Measurements from ENCODE around the gene CTSD. TPM values are rescaled to one million over a fixed set of nuclear protein-coding genes. Genes with fewer than 3 reads are reported as not detected.

CTSD gene
- polyA plus RNA-seq, 1 of the 3 experiments (the other 2 are of a cell fraction): 187 TPM

DNA sequence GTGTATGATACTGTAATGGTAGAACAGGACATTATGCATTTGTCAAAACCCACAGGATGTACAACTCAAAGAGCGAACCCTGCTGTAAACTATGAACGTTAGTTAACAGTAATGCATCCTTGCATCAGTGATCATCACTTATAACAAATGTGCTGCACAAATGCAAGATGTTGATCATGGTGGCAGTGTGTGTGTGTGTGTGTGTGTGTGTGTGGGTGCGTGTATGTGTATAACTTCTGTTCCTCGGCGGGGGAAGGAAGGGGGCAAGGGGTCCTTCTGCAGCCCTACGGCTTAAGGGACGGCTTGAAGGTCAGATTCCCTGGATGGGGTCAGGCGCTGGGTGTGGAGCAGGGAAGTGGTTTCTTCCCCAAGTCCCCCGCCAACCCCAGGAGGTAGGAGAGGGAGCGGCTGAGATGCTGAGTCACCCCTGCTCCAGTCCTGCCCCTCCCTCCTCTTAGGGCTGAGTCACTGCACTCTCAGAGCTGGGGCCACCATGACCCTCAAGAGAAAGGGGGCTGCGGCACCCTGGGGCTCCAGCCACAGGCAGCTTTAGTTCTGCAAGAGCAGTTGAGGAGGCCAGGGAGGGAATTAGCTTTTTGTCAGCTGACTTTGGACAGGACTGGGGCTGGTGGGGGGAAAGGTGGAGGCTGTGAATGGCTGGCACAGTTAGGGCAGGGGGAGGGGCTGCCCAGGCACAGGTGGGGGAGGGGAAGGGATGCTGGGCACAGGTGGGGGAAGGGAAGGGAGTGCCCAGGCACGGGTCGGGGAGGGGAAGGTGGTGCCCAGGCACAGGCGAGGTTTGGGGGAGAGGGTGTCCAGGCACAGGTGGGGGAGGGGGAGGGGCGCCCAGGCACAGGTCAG, 8.8 kb upstream of the CTSD start (continued):
- TF ChIP-seq IRF3 (IDR thresholded peaks at IDR 0.05; ENCODE audit: low read depth, low read length): no peak

DNA sequence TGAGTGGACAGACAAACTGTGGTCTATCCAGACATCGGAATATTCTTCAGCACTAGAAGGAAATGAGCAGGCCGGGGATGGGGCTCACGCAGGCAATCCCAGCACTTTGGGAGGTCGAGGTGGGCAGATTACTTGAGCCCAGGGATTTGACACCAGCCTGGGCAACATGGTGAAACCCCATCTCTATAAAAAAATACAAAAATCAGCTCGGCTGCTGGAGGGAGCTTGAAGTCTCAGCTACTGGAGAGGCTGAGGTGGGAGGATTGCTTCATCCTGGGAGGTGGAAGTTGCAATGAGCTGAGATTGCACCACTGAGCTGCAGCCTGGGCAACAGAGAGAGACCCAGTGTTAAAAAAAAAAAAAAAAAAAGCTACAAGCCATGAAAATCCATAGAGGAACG, 8.0 kb upstream of the CTSD start:
- ChIA-PET POLR2A (interaction anchor here (0.6 kb wide), 1 partner anchor 8 kb away, joined by 5 read pairs; the partner anchor contains the start of gene CTSD), CTCF (interaction anchor here (0.6 to 1.5 kb wide), 2 partner anchors 11 to 80 kb away, joined by 3 read pairs; no protein-coding TSS in a partner anchor)
- Histone ChIP-seq H3K27ac (ENCODE audit: low read depth in 2 of 2, low read length in 1 of 2) (peak overlapping the region in 1 of 2 experiments; percentile 55; a peak in 1 of 4 replicates), H2AFZ (ENCODE audit: low read depth) (no peak overlapping the region), H4K20me1 (ENCODE audit: insufficient read depth) (no peaks in the 10 kb centered on the region), H3F3A (replicated peaks; ENCODE audit: insufficient read depth) (no peaks in the 10 kb centered on the region), H3K79me2 (ENCODE audit: insufficient read depth) (no peaks in the 10 kb centered on the region), H3K4me1 (ENCODE audit: control insufficient read depth in 1 of 2, insufficient read depth in 2 of 2, low read depth in 1 of 2, low read length in 1 of 2) (peaks cover 4 to 12% of the 10 kb centered on the region in 2 experiments; a peak in 2 of 4 replicates), H3K9me3 (no peaks in the 10 kb centered on the region), H3K4me2 (no peak overlapping the region), H3K9ac (no peak overlapping the region), H3K36me3 (replicated peaks in 1 of 2; ENCODE audit: control insufficient read depth in 1 of 2, insufficient read depth in 2 of 2, low read length in 1 of 2) (no peaks in the 10 kb centered on the region), H3K4me3 (ENCODE audit: low read depth in 2 of 2, low read length in 1 of 2) (no peak overlapping the region), H3K27me3 (ENCODE audit: insufficient read depth) (no peaks in the 10 kb centered on the region), H3K9me2 (no peaks in the 10 kb centered on the region)
- WGBS (ENCODE audit: low lambda C conversion rate): 95% methylated on average over 6 of the region's 6 CpGs
- no peak for DNase-seq
- TF ChIP-seq TEAD4 (IDR thresholded peaks at IDR 0.05; ENCODE audit: borderline replicate concordance, insufficient read depth): no peak
- TF ChIP-seq NFIC (IDR thresholded peaks at IDR 0.05; ENCODE audit: borderline replicate concordance): no peak
- TF ChIP-seq JUND (IDR thresholded peaks at IDR 0.05): no peak
- TF ChIP-seq SIN3A (IDR thresholded peaks at IDR 0.05; ENCODE audit: borderline replicate concordance, low read depth, low read length): no peak
- TF ChIP-seq POLR2AphosphoS5 (IDR thresholded peaks at IDR 0.05; ENCODE audit: low read depth, low read length): no peak
- TF ChIP-seq CHD2 (IDR thresholded peaks at IDR 0.05; ENCODE audit: low read length, partially characterized antibody): no peak
- no peak for TF ChIP-seq SMC3 (IDR thresholded peaks at IDR 0.05; ENCODE audit: low read depth, low read length)
- TF ChIP-seq, protein P1, sequence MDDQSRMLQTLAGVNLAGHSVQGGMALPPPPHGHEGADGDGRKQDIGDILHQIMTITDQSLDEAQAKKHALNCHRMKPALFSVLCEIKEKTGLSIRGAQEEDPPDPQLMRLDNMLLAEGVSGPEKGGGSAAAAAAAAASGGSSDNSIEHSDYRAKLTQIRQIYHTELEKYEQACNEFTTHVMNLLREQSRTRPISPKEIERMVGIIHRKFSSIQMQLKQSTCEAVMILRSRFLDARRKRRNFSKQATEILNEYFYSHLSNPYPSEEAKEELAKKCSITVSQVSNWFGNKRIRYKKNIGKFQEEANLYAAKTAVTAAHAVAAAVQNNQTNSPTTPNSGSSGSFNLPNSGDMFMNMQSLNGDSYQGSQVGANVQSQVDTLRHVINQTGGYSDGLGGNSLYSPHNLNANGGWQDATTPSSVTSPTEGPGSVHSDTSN (IDR thresholded peaks at IDR 0.05): no peak
- TF ChIP-seq EP300 (IDR thresholded peaks at IDR 0.05; ENCODE audit: borderline replicate concordance in 1 of 2, low read depth in 1 of 2, low read length in 1 of 2): no peak
- TF ChIP-seq MXI1 (IDR thresholded peaks at IDR 0.05; ENCODE audit: low read depth, low read length): no peak
- TF ChIP-seq USF2 (IDR thresholded peaks at IDR 0.05; ENCODE audit: borderline replicate concordance, low read depth, low read length): no peak
